HL-60 (cell line): Measurements from ENCODE around the gene SAMD5.

Source experiments
- DNase-seq, 2 experiments: peaks; one replicate each; pipeline ENCODE4 v3.0.0-alpha.2; 2010 to 2020; ENCODE audit warnings: low read depth in 1 of 2, low spot score in 1 of 2
- H3K27ac ChIP-seq: fragments of 250-450 bp; sonication (Bioruptor Pico); replicated peaks from 2 replicates; pipeline ENCODE4 v1.5.1; 2020; ENCODE audit warnings: mild to moderate bottlenecking, moderate library complexity
- H3K27me3 ChIP-seq: fragments of 250-450 bp; sonication (Bioruptor Pico); 2 replicates; pipeline ENCODE4 v1.5.1; 2021; ENCODE audit warnings: mild to moderate bottlenecking, moderate library complexity; ENCODE audit not compliant: insufficient read depth, poor library complexity, severe bottlenecking
- H3K4me3 ChIP-seq: replicated peaks from 2 replicates; pipeline ENCODE4 v1.5.1; 2011; ENCODE audit warnings: mild to moderate bottlenecking, control low read depth, low read length; ENCODE audit not compliant: insufficient read depth
- GABPA ChIP-seq: IDR thresholded peaks from 2 replicates; pipeline ENCODE4 v1.6.1; 2012; ENCODE audit warnings: low read depth
- POLR2AphosphoS5 ChIP-seq: IDR thresholded peaks from 2 replicates; pipeline ENCODE4 v1.6.1; 2012; ENCODE audit warnings: low read depth
- SPI1 ChIP-seq: IDR thresholded peaks from 2 replicates; pipeline ENCODE4 v1.6.1; 2012; ENCODE audit warnings: low read depth, mild to moderate bottlenecking, borderline replicate concordance
- TF ChIP-seq, protein P1 (sequence below): IDR thresholded peaks from 2 replicates; pipeline ENCODE4 v1.6.1; 2012; ENCODE audit warnings: low read depth; ENCODE audit not compliant: insufficient replicate concordance
- TF ChIP-seq, protein P2 (sequence below): IDR thresholded peaks from one replicate; pipeline ENCODE4 v1.5.1; 2011; ENCODE audit warnings: low read length, control low read depth, inconsistent platforms; ENCODE audit not compliant: insufficient read depth

SAMD5 gene

DNA sequence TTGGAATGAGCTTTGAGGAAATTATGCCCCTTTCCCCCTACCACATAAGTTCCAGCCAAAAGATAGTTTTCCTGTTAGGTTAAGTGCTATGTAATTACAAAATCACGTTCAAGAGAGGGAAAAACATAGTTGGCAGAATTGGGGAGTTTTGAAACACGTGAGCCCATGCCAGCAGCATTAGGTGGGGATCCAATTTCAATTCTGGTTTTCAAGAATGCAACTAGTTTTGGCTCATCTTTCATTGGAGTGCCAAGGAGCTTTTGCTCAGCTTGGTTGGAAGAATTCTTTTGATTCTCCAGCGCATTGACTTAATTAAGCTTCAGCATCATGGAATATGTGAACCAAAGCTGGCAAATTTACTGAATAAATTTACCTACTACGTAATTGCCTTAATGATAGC lies 95.9 kb downstream of the SAMD5 start:
- no peaks in the 10 kb centered on the region for H3K27me3 ChIP-seq
- no peak overlapping the region for H3K27ac ChIP-seq
- TF ChIP-seq, protein P1, sequence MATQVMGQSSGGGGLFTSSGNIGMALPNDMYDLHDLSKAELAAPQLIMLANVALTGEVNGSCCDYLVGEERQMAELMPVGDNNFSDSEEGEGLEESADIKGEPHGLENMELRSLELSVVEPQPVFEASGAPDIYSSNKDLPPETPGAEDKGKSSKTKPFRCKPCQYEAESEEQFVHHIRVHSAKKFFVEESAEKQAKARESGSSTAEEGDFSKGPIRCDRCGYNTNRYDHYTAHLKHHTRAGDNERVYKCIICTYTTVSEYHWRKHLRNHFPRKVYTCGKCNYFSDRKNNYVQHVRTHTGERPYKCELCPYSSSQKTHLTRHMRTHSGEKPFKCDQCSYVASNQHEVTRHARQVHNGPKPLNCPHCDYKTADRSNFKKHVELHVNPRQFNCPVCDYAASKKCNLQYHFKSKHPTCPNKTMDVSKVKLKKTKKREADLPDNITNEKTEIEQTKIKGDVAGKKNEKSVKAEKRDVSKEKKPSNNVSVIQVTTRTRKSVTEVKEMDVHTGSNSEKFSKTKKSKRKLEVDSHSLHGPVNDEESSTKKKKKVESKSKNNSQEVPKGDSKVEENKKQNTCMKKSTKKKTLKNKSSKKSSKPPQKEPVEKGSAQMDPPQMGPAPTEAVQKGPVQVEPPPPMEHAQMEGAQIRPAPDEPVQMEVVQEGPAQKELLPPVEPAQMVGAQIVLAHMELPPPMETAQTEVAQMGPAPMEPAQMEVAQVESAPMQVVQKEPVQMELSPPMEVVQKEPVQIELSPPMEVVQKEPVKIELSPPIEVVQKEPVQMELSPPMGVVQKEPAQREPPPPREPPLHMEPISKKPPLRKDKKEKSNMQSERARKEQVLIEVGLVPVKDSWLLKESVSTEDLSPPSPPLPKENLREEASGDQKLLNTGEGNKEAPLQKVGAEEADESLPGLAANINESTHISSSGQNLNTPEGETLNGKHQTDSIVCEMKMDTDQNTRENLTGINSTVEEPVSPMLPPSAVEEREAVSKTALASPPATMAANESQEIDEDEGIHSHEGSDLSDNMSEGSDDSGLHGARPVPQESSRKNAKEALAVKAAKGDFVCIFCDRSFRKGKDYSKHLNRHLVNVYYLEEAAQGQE = no peak
- TF ChIP-seq, protein P2, sequence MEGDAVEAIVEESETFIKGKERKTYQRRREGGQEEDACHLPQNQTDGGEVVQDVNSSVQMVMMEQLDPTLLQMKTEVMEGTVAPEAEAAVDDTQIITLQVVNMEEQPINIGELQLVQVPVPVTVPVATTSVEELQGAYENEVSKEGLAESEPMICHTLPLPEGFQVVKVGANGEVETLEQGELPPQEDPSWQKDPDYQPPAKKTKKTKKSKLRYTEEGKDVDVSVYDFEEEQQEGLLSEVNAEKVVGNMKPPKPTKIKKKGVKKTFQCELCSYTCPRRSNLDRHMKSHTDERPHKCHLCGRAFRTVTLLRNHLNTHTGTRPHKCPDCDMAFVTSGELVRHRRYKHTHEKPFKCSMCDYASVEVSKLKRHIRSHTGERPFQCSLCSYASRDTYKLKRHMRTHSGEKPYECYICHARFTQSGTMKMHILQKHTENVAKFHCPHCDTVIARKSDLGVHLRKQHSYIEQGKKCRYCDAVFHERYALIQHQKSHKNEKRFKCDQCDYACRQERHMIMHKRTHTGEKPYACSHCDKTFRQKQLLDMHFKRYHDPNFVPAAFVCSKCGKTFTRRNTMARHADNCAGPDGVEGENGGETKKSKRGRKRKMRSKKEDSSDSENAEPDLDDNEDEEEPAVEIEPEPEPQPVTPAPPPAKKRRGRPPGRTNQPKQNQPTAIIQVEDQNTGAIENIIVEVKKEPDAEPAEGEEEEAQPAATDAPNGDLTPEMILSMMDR = no peak
- TF ChIP-seq GABPA (no peak), SPI1 (no peak), POLR2AphosphoS5 (no peak)
- no peak overlapping the region for H3K4me3 ChIP-seq
- no peak for DNase-seq

DNA sequence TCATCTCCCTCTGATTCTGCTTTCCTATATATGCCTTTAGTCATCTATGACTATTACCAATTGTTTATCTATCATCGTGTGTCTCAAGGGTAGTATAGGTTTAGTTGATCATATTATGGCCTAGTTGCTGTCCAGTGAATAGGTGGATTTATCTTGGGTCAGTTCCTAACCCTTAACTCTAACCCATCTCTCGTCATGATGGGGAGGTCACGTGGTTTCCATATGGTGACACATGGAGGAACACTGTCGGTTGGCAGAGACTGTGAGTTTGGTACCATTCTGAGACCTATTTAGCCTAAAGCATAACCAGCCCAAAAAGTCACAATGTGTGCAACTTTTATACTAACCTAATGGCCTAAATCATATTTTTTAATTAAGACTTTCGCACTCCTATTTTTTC lies 103.5 kb downstream of the SAMD5 start:
- Histone ChIP-seq H3K4me3 (no peak overlapping the region), H3K27ac (no peak overlapping the region), H3K27me3 (no peaks in the 10 kb centered on the region)
- DNase-seq = no peak
- TF ChIP-seq, protein P1 = no peak
- TF ChIP-seq POLR2AphosphoS5 (no peak), SPI1 (no peak), GABPA (no peak)
- TF ChIP-seq, protein P2 = no peak

DNA sequence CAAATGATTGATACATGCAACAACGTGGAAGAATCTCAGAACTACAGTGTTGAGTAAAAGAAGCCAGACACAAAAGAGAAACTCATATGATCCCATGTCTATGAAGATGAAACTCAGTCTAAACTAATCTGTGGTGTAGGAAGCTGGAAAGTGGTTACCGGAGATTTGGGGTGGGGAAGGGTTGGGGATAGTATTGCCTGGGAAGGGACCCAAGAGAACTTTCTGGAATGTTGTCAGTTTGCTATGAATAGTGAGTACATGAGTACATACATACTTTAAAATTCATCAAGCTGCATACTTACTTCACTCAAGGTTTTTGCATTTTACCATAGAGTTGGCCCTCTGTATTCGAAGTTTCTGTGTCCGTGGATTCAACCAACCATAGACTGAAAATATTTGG lies 106.0 kb downstream of the SAMD5 start:
- H3K27ac ChIP-seq = no peak overlapping the region
- H3K4me3 ChIP-seq = no peak overlapping the region
- H3K27me3 ChIP-seq = no peaks in the 10 kb centered on the region
- no peak for TF ChIP-seq GABPA
- TF ChIP-seq POLR2AphosphoS5 = no peak
- no peak for TF ChIP-seq SPI1
- DNase-seq = no peak

DNA sequence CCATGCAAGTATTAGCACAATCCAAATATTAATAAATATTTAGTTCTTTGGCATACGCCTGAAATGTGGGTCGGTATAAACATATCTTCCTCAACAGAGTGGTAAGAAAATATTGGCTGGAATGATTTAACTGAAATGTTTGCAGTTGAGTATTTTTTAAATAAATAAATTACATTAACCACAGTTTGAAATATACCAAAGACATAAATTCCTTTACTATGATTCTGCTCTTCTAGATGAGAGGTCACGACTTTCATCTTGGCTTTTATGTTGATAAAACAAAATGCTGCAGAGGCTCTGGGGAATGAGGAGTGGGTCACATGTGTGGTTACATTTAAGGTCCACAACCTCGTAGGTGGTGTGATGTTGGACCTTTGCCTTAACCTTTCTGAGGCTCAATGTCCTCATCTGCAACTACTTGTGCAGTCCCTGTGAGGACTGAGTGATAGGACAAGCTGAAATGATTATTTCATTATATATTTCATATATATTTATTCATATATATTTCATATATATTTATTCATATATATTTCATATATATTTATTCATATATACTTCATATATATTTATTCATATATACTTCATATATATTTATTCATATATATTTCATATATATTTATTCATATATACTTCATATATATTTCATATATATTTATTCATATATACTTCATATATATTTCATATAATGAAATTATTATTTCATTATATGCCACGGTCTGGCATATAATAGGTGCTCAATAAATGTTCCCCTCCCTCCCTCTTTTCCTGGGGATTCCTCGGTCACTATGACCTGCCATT lies 107.4 kb downstream of the SAMD5 start:
- no peak for DNase-seq
- no peak for TF ChIP-seq SPI1
- TF ChIP-seq GABPA = no peak
- TF ChIP-seq, protein P1 = no peak
- TF ChIP-seq POLR2AphosphoS5 = no peak
- TF ChIP-seq, protein P2 = no peak

More for the DNA sequence above, 107.4 kb downstream of the SAMD5 start:
- Histone ChIP-seq H3K27ac (no peak overlapping the region), H3K27me3 (no peaks in the 10 kb centered on the region), H3K4me3 (no peak overlapping the region)
